PFSK-1 (cell line): ENCODE measurements around the gene R3HDM1.

Experiments used
- POLR2AphosphoS5 ChIP-seq: IDR thresholded peaks from 2 replicates; pipeline ENCODE4 v1.6.1; 2012; ENCODE audit warnings: low read depth, mild to moderate bottlenecking, control low read depth, low read length, moderate library complexity
- SIN3A ChIP-seq: IDR thresholded peaks from 2 replicates; pipeline ENCODE4 v1.6.1; 2012; ENCODE audit warnings: mild to moderate bottlenecking, low read length, moderate library complexity, borderline replicate concordance; ENCODE audit not compliant: insufficient read depth
- TAF1 ChIP-seq: IDR thresholded peaks from 2 replicates; pipeline ENCODE4 v1.6.1; 2012; ENCODE audit warnings: low read length, control low read depth, borderline replicate concordance; ENCODE audit not compliant: insufficient read depth

DNA sequence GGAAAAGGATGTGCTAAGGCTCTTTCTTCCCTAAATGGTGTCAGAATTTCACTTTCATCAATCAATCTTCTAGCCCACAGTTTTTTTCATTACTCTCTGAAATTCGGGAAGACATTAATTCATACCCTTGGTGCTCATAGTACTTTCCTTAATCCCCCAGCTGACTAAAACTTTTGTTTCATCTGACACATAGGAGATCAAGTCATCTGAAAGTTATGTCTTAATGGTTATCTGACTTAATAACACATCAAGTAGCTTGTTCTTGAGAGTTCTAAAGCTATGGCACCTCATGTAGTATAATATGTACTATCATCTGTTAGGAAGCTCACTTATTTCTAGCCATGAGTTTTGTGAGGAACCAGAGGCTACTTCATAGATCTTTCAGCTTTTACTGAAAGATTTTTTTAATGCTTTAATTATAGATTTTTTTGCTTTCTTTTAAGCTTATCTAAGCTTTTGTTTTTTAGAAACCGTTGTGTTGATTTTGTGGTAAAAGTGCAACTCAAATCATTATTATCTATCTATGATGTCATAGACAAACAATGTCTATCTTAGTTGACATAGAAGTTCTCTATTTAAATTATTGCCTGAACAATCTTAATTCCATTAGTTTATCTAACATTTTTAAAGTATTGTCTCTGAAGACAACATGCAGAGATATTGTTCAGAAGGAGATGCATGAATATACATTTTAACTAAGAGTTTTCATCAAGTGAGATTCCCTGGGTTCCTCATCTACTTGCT is 116.7 kb downstream of the R3HDM1 start:
- TF ChIP-seq POLR2AphosphoS5 (no peak), TAF1 (no peak), SIN3A (no peak)
